H1 (cell line): ENCODE results near the gene PDZD11. TPM values are rescaled to one million over a fixed set of nuclear protein-coding genes. Genes with fewer than 3 reads are reported as not detected.

Experiments
- BRCA1 ChIP-seq: IDR thresholded peaks from 2 replicates; pipeline ENCODE4 v1.6.1; 2012; ENCODE audit warnings: low read depth, low read length, improper control_type of control experiment
- CREB1 ChIP-seq: IDR thresholded peaks from 2 replicates; pipeline ENCODE4 v1.6.1; 2012; ENCODE audit warnings: inconsistent platforms
- SIX5 ChIP-seq: IDR thresholded peaks from 2 replicates; pipeline ENCODE4 v1.6.1; 2011; ENCODE audit warnings: mild to moderate bottlenecking, low read depth, low read length
- polyA plus RNA-seq, 7 experiments: library from polyadenylated mRNA; depleted of rRNA in 3 of 7; stranded (reverse) in 5 of 7; unstranded in 2 of 7; fragments of >200 nt in 5 of 7; fragments of 200-250 nt in 2 of 7; gene quantifications; 1 replicate in 5 of 7; 2 replicates in 1 of 7; 4 replicates in 1 of 7; pipeline versions ENCODE4 v1.2.1 to v1.2.3, GENCODE V29; 2011 to 2013; ENCODE audit warnings: missing spikeins in 2 of 7, mixed read lengths in 2 of 7
- total RNA-seq: library from RNA; stranded (reverse); fragmentation: NEBNext Ultra II Directional; extraction: Animal tissue kit (Norgen Biotek cat#: 25700); gene quantifications from 2 replicates; pipeline ENCODE4 v1.2.1, GENCODE V29; 2021

PDZD11 gene
- total and polyA plus RNA-seq, 2 of the 8 experiments (the other 6 are each of a cell fraction or from before 2014, with no cell fraction given), result 31.5 to 55.9 TPM

DNA sequence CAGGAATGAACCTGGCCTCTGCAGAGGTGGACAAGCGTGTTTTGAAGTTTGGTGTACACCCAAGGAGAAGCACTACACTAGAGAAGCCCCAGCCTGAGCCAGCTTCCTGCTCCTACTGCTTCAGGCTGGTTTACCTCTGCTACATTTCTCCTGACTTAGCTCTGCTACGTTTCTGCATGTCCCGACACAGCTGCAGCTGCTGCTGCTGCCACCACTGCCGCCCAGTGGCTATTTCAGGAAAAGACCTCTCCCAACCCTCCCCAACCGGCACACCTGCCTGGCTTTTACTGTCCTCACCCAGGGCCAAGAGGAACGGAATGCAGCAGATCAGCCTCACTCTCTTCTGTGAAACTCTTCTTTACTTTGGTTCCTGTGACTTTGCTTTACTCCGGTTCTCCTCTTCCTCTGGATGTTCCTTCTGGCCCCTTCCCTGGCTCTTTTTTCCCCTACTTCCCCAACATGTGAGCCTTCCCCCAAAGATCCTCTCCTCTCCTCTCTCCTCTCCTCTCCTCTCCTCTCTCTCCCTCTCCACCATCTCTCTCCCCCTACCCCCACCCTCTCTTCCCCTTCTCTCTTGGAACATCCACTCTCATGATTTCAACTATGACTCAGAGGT lies 26.7 kb downstream of the PDZD11 start (continued):
- no peak for TF ChIP-seq BRCA1
- no peak for TF ChIP-seq CREB1
- TF ChIP-seq SIX5, result no peak
- TF ChIP-seq, all 59 proteins: peak for 3
